UCSD-AML1 (cell line): Measurements from ENCODE around the gene SPAG17.

Experiments
- DNase-seq: peaks from one replicate; lab custom pipeline; 2025; ENCODE audit not compliant: unreplicated experiment; lab: John Stamatoyannopoulos, UW

SPAG17 gene

GRCh38 chr1:118185084-118185832 lies at the start of gene SPAG17:
SPAG17 (minus strand) TSS chr1:118185228; CDS start chr1:118185157, 71 bp downstream.
- DNase-seq, result no peak

GRCh38 chr1:118225471-118225870 lies 40.4 kb upstream of the SPAG17 start:
- DNase-seq, result no peak

- no peak for DNase-seq
Measured at GRCh38 chr1:118223426-118223825, 38.4 kb upstream of the SPAG17 start.

GRCh38 chr1:118219438-118219837 lies 34.4 kb upstream of the SPAG17 start:
- DNase-seq, result no peak

- no peak for DNase-seq
Measured at GRCh38 chr1:118217141-118217838, 32.3 kb upstream of the SPAG17 start.

GRCh38 chr1:118214866-118215265 lies 29.8 kb upstream of the SPAG17 start:
- DNase-seq, result no peak

- DNase-seq, result no peak
Measured at GRCh38 chr1:118210723-118211110, 25.7 kb upstream of the SPAG17 start.

- DNase-seq, result no peak
Measured at GRCh38 chr1:118210051-118210722, 25.2 kb upstream of the SPAG17 start.

DNA sequence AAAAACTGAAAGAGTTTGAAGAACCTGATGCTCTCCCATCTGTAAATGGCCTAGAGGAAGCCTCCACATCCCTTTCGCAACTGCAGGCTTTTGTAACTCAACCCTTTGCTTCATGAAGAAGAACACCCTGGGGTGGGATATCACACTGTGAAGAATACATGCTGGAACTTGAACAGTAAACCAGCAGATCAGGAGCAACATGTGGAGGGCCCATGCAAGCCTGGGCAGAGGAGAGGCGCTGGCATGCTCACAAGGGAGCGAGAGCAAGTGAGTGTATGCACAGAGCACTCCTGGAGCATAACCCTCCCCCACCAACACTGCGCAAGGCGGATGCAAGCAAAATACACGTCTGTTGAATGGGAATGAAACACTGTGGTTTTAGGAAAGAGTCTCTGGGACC lies 24.6 kb upstream of the SPAG17 start:
- DNase-seq, result no peak

GRCh38 chr1:118206966-118207365 lies 21.9 kb upstream of the SPAG17 start:
- DNase-seq, result no peak

DNA sequence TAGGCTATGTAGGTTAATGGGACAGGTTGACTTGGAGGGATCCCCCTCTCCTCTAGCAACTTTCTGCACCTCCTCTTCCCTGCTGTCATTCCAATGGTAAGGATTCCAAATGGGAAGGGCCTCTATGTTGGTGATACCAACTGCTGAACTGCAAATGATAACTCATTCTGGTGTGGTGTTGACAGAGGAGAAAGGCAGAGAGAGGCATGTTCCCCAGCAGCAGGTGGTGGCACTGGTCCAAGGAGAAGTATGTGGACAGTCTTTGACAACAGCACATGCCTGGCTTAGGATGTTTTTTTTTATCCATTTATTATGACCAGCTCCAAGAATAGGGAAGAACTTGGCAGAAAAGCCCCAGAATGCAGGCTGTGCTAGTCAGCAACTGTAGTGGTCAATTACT lies 19.6 kb upstream of the SPAG17 start:
- no peak for DNase-seq

DNA sequence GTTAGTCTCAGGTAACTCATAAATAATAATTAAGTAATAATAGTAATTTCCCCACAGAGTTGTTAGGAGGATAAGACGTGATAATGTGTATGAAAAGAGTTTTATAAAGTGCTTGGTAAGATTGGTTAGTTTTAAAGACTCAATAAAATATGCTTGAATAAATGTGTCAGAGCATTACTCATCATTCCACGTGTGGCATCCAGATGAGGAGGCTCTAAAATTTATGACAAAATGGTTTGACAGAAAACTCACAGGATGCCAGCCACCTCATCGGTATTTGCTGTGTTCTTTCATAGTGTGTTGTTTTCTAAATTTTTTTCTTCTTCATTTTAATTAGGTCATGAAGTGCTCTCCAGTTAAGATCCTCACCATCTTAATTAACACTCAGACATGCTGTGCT lies 19.1 kb upstream of the SPAG17 start:
- DNase-seq, result no peak

DNA sequence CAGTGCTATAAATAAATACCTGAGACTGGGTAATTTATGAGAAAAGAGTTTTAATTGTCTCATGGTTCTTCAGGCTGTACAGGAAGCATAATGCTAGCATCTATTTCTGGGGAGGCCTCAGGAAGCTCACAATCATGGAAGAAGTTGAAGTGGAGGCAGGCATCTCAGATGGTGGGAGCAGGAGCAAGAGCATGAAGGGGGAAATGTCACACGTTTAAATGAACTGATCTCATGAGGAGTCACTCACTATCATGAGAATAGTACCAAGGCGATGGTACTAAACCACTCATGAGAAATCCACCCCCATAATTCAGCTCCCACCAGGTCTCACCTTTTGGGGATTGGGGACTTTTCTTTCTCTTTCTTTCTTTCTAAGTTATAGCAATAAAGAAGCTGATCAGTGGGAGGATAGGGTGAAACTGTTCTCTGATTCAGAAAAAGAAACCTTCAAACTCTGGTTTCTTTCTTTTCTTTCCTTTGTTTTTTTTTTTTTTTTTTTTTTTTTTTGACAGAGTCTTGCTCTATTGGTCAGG lies 17.1 kb upstream of the SPAG17 start:
- no peak for DNase-seq

DNA sequence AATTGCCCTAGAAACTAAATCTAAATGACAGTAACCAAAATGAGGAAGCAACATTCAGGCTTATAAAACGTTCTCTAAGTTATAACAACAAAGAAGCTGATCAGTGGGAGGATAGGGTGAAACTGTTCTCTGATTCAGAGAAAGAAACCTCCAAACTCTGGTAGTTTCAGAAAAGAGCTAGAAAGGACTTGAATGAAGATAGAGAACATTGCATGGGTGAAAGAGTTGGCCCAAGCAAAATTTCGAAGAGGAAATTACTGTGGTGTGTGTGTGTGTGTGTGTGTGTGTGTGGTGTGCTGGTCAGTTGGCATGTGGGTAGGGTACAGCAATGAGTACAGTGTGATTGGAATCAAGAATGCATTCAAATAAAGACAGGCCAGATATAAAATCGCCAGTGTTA lies 16.5 kb upstream of the SPAG17 start:
- DNase-seq, result no peak

- DNase-seq, result no peak
Measured at GRCh38 chr1:118200836-118201235, 15.8 kb upstream of the SPAG17 start.

- DNase-seq, result no peak
Measured at GRCh38 chr1:118190561-118190960, 5.5 kb upstream of the SPAG17 start.

DNA sequence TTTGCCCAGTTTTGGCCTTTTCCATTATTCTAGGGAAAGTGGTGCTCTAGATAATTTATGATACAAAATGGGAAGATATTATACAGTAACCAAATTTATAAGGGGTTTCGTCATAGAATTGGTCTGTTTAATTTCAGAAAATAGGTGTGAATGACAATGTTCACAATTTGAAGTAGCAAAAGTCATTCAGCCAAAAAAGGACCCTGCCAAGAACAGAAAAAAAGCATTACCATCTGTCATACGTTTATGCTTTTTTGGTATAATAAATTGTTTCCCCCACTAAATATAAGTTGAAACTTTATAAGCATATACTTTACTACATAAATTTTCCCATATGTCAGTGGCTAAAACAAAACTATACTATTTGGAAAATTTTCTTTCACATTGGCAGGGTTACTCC lies 4.5 kb upstream of the SPAG17 start:
- DNase-seq, result no peak

GRCh38 chr1:118188411-118188810 lies 3.4 kb upstream of the SPAG17 start:
- DNase-seq, result no peak

GRCh38 chr1:118186026-118186425 lies 998 bp upstream of the SPAG17 start:
- DNase-seq, result no peak

DNA sequence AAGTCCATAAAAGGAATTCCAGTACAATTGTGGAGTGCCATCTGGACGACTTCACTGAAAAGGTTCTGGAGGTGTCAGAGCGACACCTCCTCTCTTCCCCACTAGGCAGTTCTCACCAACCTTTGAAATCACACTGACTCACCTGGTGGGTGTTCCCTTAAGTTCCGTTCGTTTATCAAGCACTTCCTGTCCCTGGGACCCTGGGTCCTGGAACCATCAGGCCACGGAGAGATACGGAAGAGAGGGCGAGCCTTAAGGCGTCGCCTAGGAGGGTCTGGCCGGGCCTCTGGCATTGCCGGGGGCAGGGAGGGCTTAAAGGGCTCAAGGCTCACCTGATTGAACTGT lies 317 bp downstream of the SPAG17 start:
- DNase-seq, result no peak

DNA sequence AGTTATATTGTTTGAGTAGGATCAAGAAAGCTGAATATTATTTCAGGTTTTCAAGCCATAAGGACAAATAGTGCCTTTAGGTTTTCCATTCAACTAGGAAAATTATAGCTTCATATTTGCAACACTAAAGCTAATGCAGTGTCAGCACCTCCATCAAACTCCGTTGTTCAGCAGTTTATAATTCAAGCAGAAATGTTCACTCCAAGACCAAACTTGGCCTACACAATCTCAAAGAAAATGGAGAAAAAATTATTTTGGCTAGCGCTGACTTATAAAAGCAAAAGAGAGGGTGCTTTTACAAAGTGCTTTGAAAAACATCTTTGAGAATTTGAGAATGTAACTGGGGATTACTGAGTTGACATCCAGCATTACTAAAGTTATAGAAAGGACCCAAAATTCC lies 1.4 kb downstream of the SPAG17 start:
- DNase-seq, result no peak

DNA sequence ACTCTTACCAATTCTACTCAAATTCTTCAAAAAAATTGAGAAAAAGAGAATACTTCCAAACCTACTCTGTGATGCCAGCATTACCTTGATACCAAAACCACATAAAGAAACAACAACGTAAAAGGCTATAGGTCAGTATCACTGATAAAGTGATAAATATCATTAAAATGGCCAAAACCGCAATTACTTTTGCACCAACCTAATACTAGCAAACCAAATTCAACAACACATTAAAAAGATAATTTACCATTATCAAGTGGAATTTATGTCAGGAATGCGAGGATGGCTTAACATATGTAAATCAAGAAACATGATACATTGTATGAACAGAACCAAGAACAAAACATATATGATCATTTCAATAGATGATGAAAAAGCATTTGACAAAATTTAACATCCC lies 7.0 kb downstream of the SPAG17 start:
- DNase-seq, result no peak
